Osteoblast (primary cell): ENCODE data around the gene NES. TPM values are rescaled to one million over a fixed set of nuclear protein-coding genes. Genes with fewer than 3 reads are reported as not detected.

Experiments
- DNase-seq: peaks from one replicate; pipeline ENCODE4 v3.0.0; 2011; ENCODE audit warnings: low spot score, mixed read lengths; ENCODE audit not compliant: insufficient read length; ENCODE audit errors: missing footprints
- H2AFZ ChIP-seq: 2 replicates; pipeline ENCODE4 v1.6.0; 2011; ENCODE audit warnings: mild to moderate bottlenecking, low read length
- H3K27ac ChIP-seq: 2 replicates; pipeline ENCODE4 v1.5.1; 2011; ENCODE audit warnings: mild to moderate bottlenecking, low read depth, low read length, moderate library complexity
- H3K27me3 ChIP-seq: 2 replicates; pipeline ENCODE4 v1.6.0; 2012; ENCODE audit warnings: mild to moderate bottlenecking, control low read depth, inconsistent platforms, low read length, moderate library complexity; ENCODE audit not compliant: insufficient read depth
- H3K36me3 ChIP-seq: 2 replicates; pipeline ENCODE4 v1.5.1; 2011; ENCODE audit warnings: mild to moderate bottlenecking, low read length, control low read depth, moderate library complexity; ENCODE audit not compliant: insufficient read depth
- H3K4me1 ChIP-seq: 2 replicates; pipeline ENCODE4 v1.5.1; 2011; ENCODE audit warnings: mild to moderate bottlenecking, low read length, control low read depth, moderate library complexity; ENCODE audit not compliant: insufficient read depth
- H3K4me2 ChIP-seq: 2 replicates; pipeline ENCODE4 v1.6.0; 2011; ENCODE audit warnings: mild to moderate bottlenecking, low read length; ENCODE audit not compliant: insufficient read depth
- H3K4me3 ChIP-seq: fragments of 200-600 bp; sonication (generic); 3 replicates; pipeline ENCODE4 v1.5.1; 2012; ENCODE audit warnings: mild to moderate bottlenecking, low read length, inconsistent platforms; ENCODE audit not compliant: insufficient read depth
- H3K79me2 ChIP-seq: 2 replicates; pipeline ENCODE4 v1.6.0; 2012; ENCODE audit warnings: mild to moderate bottlenecking, low read length, control low read depth, inconsistent platforms; ENCODE audit not compliant: insufficient read depth
- H3K9me3 ChIP-seq: 2 replicates; pipeline ENCODE4 v1.5.1; 2011; ENCODE audit warnings: low read depth, low read length, control low read depth
- H4K20me1 ChIP-seq: 2 replicates; pipeline ENCODE4 v1.6.0; 2012; ENCODE audit warnings: mild to moderate bottlenecking, low read length, control low read depth; ENCODE audit not compliant: insufficient read depth
- total RNA-seq: library from RNA; depleted of rRNA; stranded (reverse); fragments of >200 nt; gene quantifications from 2 replicates; pipeline ENCODE4 v1.2.3, GENCODE V29; 2012
- TF ChIP-seq, protein P1 (sequence below): IDR thresholded peaks from 2 replicates; pipeline ENCODE4 v1.5.1; 2011; ENCODE audit warnings: mild to moderate bottlenecking, low read depth, low read length, moderate library complexity; ENCODE audit errors: extremely low read depth

NES gene
- total RNA-seq, 1 donor: 0.36 TPM

DNA sequence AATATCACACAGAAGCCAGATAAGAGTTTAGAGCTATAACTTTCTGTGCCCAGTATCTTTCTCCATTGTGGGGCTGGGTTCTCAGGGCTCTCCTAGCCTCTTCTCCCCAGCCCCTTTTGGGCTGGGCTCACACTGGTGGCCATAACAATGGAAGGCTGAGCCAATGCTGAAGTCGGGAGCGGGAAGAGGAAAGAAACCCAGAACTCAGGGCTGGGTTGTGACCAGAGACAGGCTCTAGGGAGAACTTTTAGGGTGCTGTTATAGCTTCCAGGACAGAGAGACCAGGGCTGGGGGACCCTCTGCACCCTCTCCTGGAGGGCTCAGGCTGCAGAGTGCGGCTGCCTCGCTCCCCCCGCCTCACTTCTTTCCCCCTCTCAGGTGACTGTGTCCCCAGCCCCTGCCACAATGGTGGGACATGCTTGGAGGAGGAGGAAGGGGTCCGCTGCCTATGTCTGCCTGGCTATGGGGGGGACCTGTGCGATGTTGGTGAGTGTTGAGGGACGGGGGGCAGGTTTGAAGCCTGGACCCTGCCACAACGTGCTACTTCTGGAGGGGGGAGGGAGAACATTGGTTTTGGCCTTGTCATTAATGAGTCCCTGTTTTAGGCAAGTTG, 21.2 kb downstream of the NES start:
- H3K27ac ChIP-seq: no peak overlapping the region
- no peak overlapping the region for H3K4me3 ChIP-seq
- peaks cover 41% of the 10 kb centered on the region for H3K27me3 ChIP-seq
- H3K9me3 ChIP-seq: no peaks in the 10 kb centered on the region
- peaks cover 5% of the 10 kb centered on the region for H4K20me1 ChIP-seq
- H3K4me2 ChIP-seq: no peak overlapping the region
- H3K36me3 ChIP-seq: no peaks in the 10 kb centered on the region
- TF ChIP-seq, protein P1, sequence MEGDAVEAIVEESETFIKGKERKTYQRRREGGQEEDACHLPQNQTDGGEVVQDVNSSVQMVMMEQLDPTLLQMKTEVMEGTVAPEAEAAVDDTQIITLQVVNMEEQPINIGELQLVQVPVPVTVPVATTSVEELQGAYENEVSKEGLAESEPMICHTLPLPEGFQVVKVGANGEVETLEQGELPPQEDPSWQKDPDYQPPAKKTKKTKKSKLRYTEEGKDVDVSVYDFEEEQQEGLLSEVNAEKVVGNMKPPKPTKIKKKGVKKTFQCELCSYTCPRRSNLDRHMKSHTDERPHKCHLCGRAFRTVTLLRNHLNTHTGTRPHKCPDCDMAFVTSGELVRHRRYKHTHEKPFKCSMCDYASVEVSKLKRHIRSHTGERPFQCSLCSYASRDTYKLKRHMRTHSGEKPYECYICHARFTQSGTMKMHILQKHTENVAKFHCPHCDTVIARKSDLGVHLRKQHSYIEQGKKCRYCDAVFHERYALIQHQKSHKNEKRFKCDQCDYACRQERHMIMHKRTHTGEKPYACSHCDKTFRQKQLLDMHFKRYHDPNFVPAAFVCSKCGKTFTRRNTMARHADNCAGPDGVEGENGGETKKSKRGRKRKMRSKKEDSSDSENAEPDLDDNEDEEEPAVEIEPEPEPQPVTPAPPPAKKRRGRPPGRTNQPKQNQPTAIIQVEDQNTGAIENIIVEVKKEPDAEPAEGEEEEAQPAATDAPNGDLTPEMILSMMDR: no peak
- no peaks in the 10 kb centered on the region for H3K79me2 ChIP-seq
- peak; percentile 22 for DNase-seq
- peaks cover 20% of the 10 kb centered on the region for H3K4me1 ChIP-seq
- no peak overlapping the region for H2AFZ ChIP-seq

DNA sequence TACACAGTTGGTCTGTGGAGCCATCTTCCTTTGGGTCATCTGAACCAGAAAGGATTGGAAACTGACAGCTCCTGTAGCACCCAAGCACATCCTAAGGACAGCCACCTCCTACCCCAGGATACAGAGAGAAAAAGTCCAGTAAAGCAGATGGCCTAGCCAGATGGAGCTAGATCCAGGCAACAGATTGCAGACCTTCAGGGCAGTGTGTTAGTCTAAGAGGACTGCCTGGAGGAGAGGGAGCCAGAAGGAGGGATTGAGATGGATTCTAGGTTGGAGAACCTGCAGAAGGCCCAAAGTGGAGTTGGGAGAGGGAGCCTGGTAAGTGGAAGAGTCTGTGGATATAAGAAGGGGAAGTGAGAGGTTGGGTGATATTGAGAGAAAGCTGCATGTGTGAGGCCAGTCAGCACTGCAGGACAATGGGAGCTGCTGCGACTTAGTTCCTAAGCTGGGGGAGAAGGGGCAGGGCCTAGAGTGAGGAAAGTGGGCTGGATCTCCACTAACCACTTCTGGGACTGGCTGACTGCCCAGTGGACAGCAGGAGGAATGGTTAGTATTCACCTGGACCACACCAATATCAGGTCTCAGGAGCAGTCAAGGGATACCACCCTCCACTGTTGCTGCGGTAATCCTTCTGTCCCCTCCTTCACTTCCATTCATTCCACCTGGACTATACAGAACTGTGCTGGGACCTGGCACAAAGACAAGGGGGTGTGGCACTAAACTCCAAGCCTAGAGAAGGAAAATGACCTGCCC, 21.9 kb downstream of the NES start:
- Histone ChIP-seq H3K4me3 (no peak overlapping the region), H3K9me3 (no peaks in the 10 kb centered on the region), H3K79me2 (no peaks in the 10 kb centered on the region), H4K20me1 (peaks cover 5% of the 10 kb centered on the region), H3K27me3 (peaks cover 41% of the 10 kb centered on the region), H3K4me2 (no peak overlapping the region), H2AFZ (no peak overlapping the region), H3K4me1 (peaks cover 13% of the 10 kb centered on the region), H3K27ac (no peak overlapping the region), H3K36me3 (no peaks in the 10 kb centered on the region)
- DNase-seq: peak; percentile 59
- TF ChIP-seq, protein P1: no peak

- Histone ChIP-seq H3K4me1 (peaks cover 10% of the 10 kb centered on the region), H3K27ac (no peak overlapping the region), H3K4me2 (no peak overlapping the region), H4K20me1 (peaks cover 5% of the 10 kb centered on the region), H3K4me3 (no peak overlapping the region), H3K9me3 (no peaks in the 10 kb centered on the region), H3K27me3 (peaks cover 43% of the 10 kb centered on the region), H2AFZ (no peak overlapping the region), H3K36me3 (no peaks in the 10 kb centered on the region), H3K79me2 (no peaks in the 10 kb centered on the region)
- peak; percentile 91 for DNase-seq
- TF ChIP-seq, protein P1: no peak
Measured at GRCh38 chr1:156654700-156655099, 22.5 kb downstream of the NES start.

GRCh38 chr1:156652992-156653355, 24.2 kb downstream of the NES start:
- no peak overlapping the region for H2AFZ ChIP-seq
- no peaks in the 10 kb centered on the region for H3K36me3 ChIP-seq
- H3K4me1 ChIP-seq: peaks cover 6% of the 10 kb centered on the region
- H3K9me3 ChIP-seq: no peaks in the 10 kb centered on the region
- H3K4me3 ChIP-seq: no peak overlapping the region
- H3K79me2 ChIP-seq: no peaks in the 10 kb centered on the region
- H4K20me1 ChIP-seq: peaks cover 5% of the 10 kb centered on the region
- peaks cover 48% of the 10 kb centered on the region for H3K27me3 ChIP-seq
- peak; percentile 38 for DNase-seq
- TF ChIP-seq, protein P1: no peak
- no peak overlapping the region for H3K27ac ChIP-seq
- H3K4me2 ChIP-seq: no peak overlapping the region
